MCF 10A (cell line): ENCODE results near the gene UNC93A. TPM values are rescaled to one million over a fixed set of nuclear protein-coding genes. Genes with fewer than 3 reads are reported as not detected.

Experiments used
- BruUV-seq: library from RNA; stranded (reverse); fragments of 400-500 nt; replicated peaks from 2 replicates; lab custom pipeline; 2021; lab: Mats Ljungman, UMichigan
- CTCF ChIA-PET: fragments of 300-600 bp; sonication (Branson Sonifier 250); formaldehyde crosslinking; extraction: SDS; loops from one replicate; lab custom pipeline; 2021; ENCODE audit warnings: antibody characterized with exemption, inconsistent platforms; lab: Yijun Ruan, JAX
- POLR2A ChIA-PET: fragments of 300-600, 350-650 bp; sonication (Branson Sonifier 250); formaldehyde crosslinking; extraction: SDS; loops from one replicate; lab custom pipeline; 2020; ENCODE audit warnings: antibody characterized with exemption, inconsistent platforms; lab: Yijun Ruan, JAX
- DNase-seq: peaks from one replicate; pipeline ENCODE4 v3.0.0-alpha.2; 2018; ENCODE audit not compliant: unreplicated experiment
- H3K27ac Mint-ChIP-seq: one replicate; pipeline ENCODE4 v1.8.0; 2022; ENCODE audit warnings: mild to moderate bottlenecking, low read depth, mixed read lengths; ENCODE audit not compliant: unreplicated experiment
- H3K27me3 Mint-ChIP-seq: one replicate; pipeline ENCODE4 v1.8.0; 2022; ENCODE audit warnings: mixed read lengths; ENCODE audit not compliant: insufficient read depth, unreplicated experiment
- H3K36me3 Mint-ChIP-seq: one replicate; pipeline ENCODE4 v1.8.0; 2022; ENCODE audit warnings: mild to moderate bottlenecking, moderate library complexity, mixed read lengths; ENCODE audit not compliant: insufficient read depth, unreplicated experiment
- H3K4me1 Mint-ChIP-seq: one replicate; pipeline ENCODE4 v1.8.0; 2022; ENCODE audit warnings: mixed read lengths; ENCODE audit not compliant: insufficient read depth, unreplicated experiment
- H3K4me3 Mint-ChIP-seq: one replicate; pipeline ENCODE4 v1.8.0; 2022; ENCODE audit warnings: mild to moderate bottlenecking, moderate library complexity, mixed read lengths; ENCODE audit not compliant: unreplicated experiment
- H3K9me3 Mint-ChIP-seq: one replicate; pipeline ENCODE4 v1.8.0; 2022; ENCODE audit warnings: mixed read lengths; ENCODE audit not compliant: unreplicated experiment
- CTCF ChIP-seq: fragments of 200-600 bp; IDR thresholded peaks from one replicate; pipeline ENCODE4 v1.8.0; 2022; ENCODE audit warnings: antibody characterized with exemption, mild to moderate bottlenecking; ENCODE audit not compliant: unreplicated experiment
- intact Hi-C: fragments of 100-400 bp; cut with micrococcal nuclease; formaldehyde crosslinking; loops from 2 replicates; pipeline ENCODE4 v1.14.1; 2022
- total RNA-seq: library from RNA; stranded (reverse); gene quantifications from 2 replicates; pipeline ENCODE4 v1.2.3, GENCODE V29; 2022

UNC93A gene
- total RNA-seq, 1 experiment from 2014 or later: not detected

GRCh38 chr6:167325766-167326165 is 34.7 kb downstream of the UNC93A start:
- POLR2A ChIA-PET: no interaction called here
- intact Hi-C loops: no loop called here
- BruUV-seq: no TSS peak
- Mint-ChIP-seq H3K4me1 (no peaks in the 10 kb centered on the region), H3K27me3 (peaks cover 25% of the 10 kb centered on the region), H3K27ac (no peak overlapping the region), H3K4me3 (no peak overlapping the region), H3K9me3 (no peaks in the 10 kb centered on the region), H3K36me3 (no peaks in the 10 kb centered on the region)
- no peak for DNase-seq
- CTCF ChIA-PET: no interaction called here
- no peak for TF ChIP-seq CTCF

GRCh38 chr6:167327391-167327790 is 36.3 kb downstream of the UNC93A start:
- H3K27me3 Mint-ChIP-seq: peaks cover 25% of the 10 kb centered on the region
- H3K4me1 Mint-ChIP-seq: no peaks in the 10 kb centered on the region
- H3K9me3 Mint-ChIP-seq: no peaks in the 10 kb centered on the region
- ChIA-PET POLR2A (no interaction called here), CTCF (no interaction called here)
- H3K36me3 Mint-ChIP-seq: no peaks in the 10 kb centered on the region
- intact Hi-C loops: no loop called here
- BruUV-seq: no TSS peak
- H3K4me3 Mint-ChIP-seq: no peak overlapping the region
- TF ChIP-seq CTCF: no peak
- DNase-seq: no peak
- H3K27ac Mint-ChIP-seq: no peak overlapping the region

GRCh38 chr6:167328086-167328485 is 37.0 kb downstream of the UNC93A start:
- POLR2A ChIA-PET: no interaction called here
- CTCF ChIA-PET: no interaction called here

GRCh38 chr6:167329014-167329413 is 37.9 kb downstream of the UNC93A start:
- CTCF ChIA-PET: no interaction called here
- no peak for DNase-seq
- BruUV-seq: no TSS peak

More at GRCh38 chr6:167328086-167328485, 37.0 kb downstream of the UNC93A start:
- no peak overlapping the region for H3K4me3 Mint-ChIP-seq
- intact Hi-C loops: no loop called here
- DNase-seq: no peak
- TF ChIP-seq CTCF: no peak
- H3K27me3 Mint-ChIP-seq: peaks cover 25% of the 10 kb centered on the region
- H3K4me1 Mint-ChIP-seq: no peaks in the 10 kb centered on the region
- no peak overlapping the region for H3K27ac Mint-ChIP-seq
- BruUV-seq: no TSS peak
- H3K36me3 Mint-ChIP-seq: no peaks in the 10 kb centered on the region
- H3K9me3 Mint-ChIP-seq: no peaks in the 10 kb centered on the region

More at GRCh38 chr6:167329014-167329413, 37.9 kb downstream of the UNC93A start:
- TF ChIP-seq CTCF: no peak
- H3K27me3 Mint-ChIP-seq: peaks cover 25% of the 10 kb centered on the region
- no peaks in the 10 kb centered on the region for H3K4me1 Mint-ChIP-seq
- H3K36me3 Mint-ChIP-seq: no peaks in the 10 kb centered on the region
- no peaks in the 10 kb centered on the region for H3K9me3 Mint-ChIP-seq
- POLR2A ChIA-PET: no interaction called here
- no peak overlapping the region for H3K27ac Mint-ChIP-seq
- intact Hi-C loops: no loop called here
- no peak overlapping the region for H3K4me3 Mint-ChIP-seq
